GM21825 (cell line): ENCODE results near the gene C1D.

Experiments
- ATAC-seq: cut with Tn5 transposase; IDR thresholded peaks from one replicate; pipeline ENCODE4 v1.9.1; 2021; ENCODE audit warnings: mild to moderate bottlenecking, moderate library complexity; ENCODE audit not compliant: unreplicated experiment

The C1D gene

DNA sequence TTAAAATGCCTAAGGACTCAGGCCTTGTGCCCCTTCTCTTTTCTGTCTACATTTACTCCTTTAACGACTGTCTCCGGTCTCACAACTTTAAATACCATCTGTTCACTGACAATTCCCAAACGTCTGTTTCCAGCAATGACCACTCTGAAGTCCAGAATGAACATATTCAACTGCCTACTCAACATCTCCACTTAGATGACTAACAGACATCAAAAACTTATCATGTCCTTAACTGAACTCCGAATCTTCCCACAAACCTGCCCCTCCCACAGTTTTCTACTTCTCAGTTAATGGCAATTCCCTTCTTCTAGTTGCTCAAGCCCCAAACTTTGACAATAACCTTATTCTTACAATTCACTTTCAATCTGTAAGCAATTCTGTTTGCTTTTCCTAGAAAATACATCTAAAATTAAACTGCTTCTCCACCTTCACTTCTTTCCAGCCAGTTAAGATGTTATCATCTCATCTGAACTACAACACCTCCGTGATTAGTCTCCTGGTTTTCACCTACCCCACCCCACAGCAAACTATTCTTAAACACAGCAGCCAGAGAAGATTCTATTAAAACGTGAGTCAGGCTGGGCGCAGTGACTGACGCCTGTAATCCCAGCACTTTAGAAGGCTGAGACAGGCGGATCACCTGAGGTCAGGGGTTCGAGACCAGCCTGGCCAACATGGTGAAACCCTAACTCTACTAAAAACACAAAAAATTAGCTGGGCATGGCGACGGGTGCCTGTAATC is 2.8 kb downstream of the C1D start:
- ATAC-seq, result no peak

DNA sequence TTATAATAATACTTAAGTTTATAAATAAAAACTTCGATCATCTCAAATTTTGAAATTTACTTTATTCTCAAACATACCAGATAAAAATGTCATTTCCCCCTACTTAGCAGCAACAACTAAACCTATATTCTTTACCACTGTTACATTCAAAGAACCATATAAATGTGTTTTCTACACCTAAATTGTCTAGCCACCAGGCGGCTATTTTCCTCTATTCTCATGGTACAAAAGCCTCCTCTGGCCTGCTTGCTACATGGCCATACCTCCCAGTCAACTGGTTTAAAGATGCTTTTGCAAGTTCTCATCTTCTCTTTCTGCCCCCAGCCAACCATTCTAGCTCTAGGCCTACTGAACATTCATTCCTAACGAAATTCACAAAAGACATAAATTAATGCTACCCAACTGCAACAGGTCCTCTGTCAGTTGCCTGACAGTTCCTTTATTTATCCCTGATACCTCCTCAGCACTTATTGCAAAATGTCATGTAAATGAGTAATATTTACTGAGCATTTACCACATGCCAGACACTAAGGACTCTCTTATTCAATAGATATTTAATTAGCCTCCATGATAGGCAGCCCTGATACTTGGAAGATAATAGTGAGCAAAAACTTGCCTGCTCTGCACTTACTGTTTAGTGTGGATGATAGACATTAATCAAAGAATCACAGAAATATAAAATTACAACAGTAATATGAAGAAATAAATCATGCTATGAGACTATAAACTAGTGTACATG is 5.0 kb downstream of the C1D start:
- no peak for ATAC-seq

GRCh38 chr2:68052717-68053422 is 9.9 kb downstream of the C1D start:
- no peak for ATAC-seq

GRCh38 chr2:68050353-68050752 is 12.5 kb downstream of the C1D start:
- no peak for ATAC-seq

DNA sequence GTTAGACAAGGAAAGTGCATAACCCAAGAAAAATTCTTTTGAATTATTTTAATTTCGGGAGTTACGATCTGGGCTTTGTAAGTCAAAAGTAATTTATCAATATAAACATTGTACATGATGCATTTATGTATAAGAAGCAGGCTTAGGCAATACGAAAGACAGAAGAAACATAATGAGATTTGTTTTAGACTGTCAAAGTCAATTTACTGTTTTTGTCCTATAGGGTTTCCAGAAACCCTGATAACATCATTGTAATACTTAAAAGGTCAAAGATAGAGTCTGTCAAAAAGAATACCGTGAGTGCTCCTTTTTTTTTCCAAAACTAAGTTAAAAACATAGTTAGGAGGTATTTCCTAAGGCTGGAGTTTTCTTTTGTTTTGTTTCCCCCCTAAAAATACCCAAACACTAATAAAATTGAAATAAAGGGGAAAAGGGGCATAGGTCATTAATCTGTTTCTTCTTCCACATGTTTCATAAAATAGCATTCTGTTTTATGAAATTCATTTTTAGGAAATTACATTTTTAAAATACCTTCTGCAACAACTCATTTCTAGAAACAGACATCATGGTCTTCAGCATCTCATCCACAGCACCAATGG is 16.1 kb downstream of the C1D start:
- no peak for ATAC-seq

GRCh38 chr2:68046224-68046623 is 16.6 kb downstream of the C1D start:
- ATAC-seq, result no peak

DNA sequence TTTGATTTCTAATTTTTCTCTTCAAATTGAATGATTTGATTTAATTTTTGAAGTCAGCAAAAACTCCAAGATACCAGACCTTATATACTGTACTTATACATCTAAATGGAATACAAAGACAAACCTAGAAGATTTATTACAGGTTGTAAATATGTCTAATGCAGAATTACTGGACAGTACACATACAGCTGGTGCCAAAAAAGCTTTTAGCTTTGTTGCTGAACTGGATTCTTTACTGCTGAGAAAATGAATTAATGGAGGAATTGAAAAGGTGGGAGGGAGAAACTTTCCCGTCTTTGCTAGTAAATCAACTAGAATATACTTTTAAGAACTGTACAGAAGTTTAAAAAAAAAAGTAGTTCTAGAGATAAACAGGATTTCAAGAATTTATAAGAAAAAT is 17.5 kb downstream of the C1D start:
- no peak for ATAC-seq

DNA sequence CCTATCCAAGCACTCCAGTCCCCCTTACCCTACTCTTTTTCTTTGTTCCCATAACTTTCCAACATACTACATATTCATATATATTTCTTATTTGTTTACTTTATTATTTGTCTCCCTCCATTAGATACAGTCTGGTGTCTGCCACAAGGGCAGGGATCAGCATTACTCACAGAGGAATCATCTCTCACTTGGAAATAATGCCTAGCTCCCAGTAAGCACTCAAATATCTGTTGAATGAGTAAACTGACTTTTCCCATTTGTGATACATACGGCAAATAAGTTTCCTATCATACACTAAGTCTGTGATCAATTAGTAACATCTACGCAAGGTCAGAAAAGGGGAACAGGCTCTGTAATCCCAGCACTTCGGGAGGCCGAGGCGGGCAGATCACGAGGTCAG is 18.7 kb downstream of the C1D start:
- no peak for ATAC-seq

DNA sequence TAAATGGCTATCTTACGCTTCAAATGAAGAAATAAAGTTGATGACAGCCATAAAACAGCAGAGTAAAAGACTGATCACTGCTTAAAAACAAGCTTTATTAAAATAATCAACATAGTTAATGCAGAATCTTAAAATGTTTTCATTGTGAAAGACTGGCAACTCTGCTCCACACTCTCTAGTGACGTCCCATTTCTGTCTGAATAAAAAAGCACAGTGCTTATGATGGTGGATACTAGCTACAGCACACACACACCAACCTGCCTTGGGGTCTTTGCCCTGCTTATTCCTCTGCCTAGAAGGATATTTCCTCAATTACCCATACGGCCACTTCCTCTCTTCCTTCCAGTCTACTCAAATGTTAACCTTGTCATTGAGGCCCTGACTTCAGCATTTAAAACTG is 19.1 kb downstream of the C1D start:
- no peak for ATAC-seq

DNA sequence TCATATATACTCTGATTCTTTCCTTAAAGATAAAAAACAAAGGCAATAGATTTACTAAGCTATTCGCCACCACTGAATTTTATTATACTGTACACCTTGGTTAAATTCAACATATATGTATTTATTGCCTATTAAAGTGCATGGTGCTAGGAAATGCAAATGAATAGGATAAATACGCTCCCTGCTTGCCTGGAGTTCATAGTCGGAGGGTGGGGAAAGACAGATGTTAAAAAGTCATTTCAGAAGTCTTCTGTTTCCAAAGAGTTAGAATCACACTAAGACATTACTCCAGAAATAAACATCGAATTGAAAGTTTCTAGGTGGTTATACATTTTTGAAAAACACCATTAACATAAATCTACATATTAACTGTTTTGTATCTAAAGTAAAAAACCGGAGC is 19.8 kb downstream of the C1D start:
- no peak for ATAC-seq

GRCh38 chr2:68041704-68042245 is 21.0 kb downstream of the C1D start:
- ATAC-seq, result no peak

GRCh38 chr2:68040078-68040477 is 22.7 kb downstream of the C1D start:
- no peak for ATAC-seq

DNA sequence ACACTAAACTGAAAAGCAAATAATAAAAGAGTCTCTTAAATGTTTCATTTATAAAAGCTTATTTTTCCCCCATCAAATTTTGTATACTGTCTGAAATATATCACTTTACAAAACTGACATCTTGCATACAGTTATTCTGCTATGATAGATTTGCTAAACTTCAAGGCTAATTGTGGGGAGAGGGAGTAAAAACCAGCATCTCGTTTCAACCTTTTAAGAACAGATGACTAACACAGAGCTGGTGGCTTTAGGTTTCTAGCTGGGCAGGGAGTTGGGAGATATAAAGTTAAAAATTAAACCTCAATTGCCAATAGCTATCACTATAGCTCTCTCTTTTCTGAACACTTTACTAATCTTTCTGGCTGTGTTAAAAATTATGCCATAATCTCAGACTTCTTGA is 23.5 kb downstream of the C1D start:
- ATAC-seq, result no peak

- no peak for ATAC-seq
These were observed 30.1 kb downstream of the C1D start for GRCh38 chr2:68032702-68033101.

DNA sequence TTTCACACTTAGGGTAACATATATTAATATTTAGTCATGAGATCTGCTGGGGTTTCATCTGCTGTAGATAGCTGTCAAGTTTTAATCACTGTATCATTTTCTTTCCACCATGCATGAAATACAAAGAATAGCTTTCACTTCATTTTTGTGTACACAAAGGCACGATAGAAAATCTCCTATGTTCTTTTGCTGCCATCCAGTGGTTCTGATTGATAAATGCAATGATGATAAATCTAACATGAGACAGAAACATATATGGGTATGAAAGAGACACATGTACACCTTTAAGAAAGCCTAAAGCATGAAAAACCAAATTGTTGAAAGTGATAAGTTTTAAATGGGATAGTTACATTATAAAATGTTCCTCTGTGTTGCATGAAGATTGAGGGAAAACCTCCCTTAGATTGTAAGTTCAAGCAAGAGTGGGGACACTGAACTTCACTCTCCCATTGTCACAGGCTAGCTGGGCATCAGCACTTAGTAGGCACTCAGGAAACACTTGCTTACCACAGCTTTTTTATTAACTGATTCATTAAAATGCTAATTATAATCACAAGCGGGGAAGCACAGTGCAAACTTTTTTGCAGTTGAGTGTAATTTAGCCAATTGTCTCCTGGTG is 31.2 kb downstream of the C1D start:
- no peak for ATAC-seq

DNA sequence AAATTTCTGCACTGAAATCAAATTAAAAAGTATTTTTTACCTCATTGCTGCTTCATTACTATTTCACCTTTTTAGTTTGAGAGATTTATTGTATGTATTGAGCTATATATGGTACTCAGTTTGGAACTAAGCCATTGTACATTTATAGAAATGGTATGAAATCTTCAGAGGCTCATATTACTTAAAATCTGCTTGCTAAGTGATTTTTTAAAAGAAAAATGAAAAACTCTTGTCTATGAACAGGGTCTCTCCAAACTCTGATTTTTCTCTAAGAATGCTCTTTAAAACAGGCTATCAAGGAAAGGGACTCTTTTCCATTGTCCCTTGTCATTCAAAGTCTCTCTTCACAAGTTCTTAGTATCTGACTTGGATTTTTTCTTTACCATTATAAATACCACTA is 31.8 kb downstream of the C1D start:
- ATAC-seq, result no peak

DNA sequence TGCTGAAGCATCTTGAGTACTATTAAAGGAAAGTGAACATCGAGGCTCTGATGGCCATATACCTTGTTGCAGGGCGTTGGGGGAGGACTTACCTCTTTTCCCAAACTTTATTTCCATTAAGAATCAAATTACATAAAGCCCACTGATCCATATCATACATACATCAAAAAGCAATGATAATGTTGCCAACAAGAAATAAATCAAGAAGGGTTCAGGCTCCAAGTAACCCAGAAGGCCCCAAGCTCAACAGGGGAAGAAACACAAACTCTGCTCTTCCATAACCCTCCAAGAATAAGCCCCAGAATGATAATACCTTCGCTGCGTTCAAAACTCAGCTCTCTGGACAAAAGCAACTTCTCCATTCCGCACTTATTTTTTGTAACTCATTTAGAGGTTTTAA is 32.3 kb downstream of the C1D start:
- ATAC-seq, result no peak

DNA sequence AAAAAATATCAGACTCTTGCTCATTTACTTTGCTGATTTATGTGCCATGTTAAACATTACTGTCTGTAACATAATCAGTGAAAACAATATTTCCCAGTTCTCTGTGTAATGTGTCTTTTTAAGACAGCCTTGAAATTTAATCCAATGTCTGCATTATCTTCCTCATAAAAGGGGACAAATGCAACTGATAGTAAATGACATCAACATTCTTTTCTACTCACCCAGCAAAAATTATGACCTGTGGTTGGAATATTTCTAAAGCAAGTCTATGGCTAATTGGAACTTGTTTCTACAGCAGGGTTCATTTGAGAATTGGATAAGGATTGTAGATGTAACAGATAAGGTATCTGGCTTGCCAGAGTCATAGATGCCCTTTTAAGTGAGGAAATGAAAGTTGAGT is 34.8 kb downstream of the C1D start:
- no peak for ATAC-seq

GRCh38 chr2:68024450-68024849 is 38.4 kb downstream of the C1D start:
- ATAC-seq, result no peak

DNA sequence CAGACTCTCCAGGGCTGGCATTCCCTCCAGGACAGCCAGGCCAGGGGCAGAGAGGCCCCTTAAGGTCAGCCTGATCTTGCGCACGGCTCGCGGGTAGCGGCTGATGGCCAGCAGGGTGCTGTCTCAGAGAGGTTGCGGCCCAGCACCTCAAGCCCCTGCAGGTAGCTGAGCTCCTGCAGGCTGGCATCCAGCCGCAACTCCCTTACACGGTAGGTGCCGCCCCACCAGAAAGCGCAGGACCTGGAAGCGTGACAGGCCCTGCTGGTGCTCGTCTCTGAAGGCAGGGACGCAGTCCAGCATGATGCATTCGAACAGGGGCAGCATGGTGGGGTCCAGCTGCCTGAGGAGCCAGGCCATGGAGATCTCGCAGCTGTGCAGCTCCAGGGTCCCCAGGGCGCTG is 38.9 kb downstream of the C1D start:
- no peak for ATAC-seq

DNA sequence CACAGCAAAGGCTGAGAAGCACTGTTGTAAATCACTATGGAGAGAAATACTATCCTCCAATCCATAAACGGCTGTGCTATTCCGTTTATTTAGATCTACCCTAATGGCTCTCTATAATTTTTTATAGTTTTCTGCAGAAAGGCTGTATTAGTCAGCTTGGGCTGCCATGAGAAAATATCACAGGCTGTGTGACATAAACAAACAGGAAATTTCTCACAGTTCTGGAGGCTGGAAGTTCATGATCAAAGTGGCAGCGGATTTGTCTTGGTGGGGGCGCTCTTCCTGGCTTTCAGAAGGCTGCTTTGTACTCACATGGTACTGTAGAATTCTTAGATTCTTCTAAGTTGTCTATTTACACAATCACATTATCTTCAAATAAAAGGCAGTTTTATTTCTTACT is 44.1 kb downstream of the C1D start:
- ATAC-seq, result no peak
